GM23338 (cell line): ENCODE results near the gene RPL3. TPM values are rescaled to one million over a fixed set of nuclear protein-coding genes. Genes with fewer than 3 reads are reported as not detected.

Experiments used
- ATAC-seq: fragments of 200-7000 bp; cut with Tn5 transposase; 3 replicates; pipeline ENCODE4 v1.9.1; 2020
- DNase-seq: peaks from one replicate; pipeline ENCODE4 v3.0.0-alpha.2; 2015; ENCODE audit warnings: low spot score
- H2AFZ ChIP-seq: fragments of 200-600 bp; sonication (generic); 2 replicates; pipeline ENCODE4 v1.8.0; 2016; ENCODE audit warnings: antibody characterized with exemption, mild to moderate bottlenecking, moderate library complexity
- H3F3A ChIP-seq: fragments of 200-600 bp; sonication (generic); replicated peaks from 2 replicates; pipeline ENCODE4 v1.8.0; 2017; ENCODE audit warnings: antibody characterized with exemption, mixed run types, low read depth
- H3K27ac ChIP-seq: fragments of 200-600 bp; sonication (generic); 2 replicates; pipeline ENCODE4 v1.6.1; 2016; ENCODE audit warnings: low read depth
- H3K27me3 ChIP-seq: fragments of 200-600 bp; sonication (generic); 2 replicates; pipeline ENCODE4 v1.8.0; 2016; ENCODE audit warnings: mild to moderate bottlenecking, mixed run types, moderate library complexity; ENCODE audit not compliant: insufficient read depth
- H3K36me3 ChIP-seq: fragments of 200-600 bp; sonication (generic); 2 replicates; pipeline ENCODE4 v1.8.0; 2016; ENCODE audit warnings: mild to moderate bottlenecking; ENCODE audit not compliant: insufficient read depth
- H3K4me1 ChIP-seq: fragments of 200-600 bp; sonication (generic); 2 replicates; pipeline ENCODE4 v1.8.0; 2016; ENCODE audit warnings: mild to moderate bottlenecking, moderate library complexity; ENCODE audit not compliant: insufficient read depth
- H3K4me2 ChIP-seq: fragments of 200-600 bp; sonication (generic); 2 replicates; pipeline ENCODE4 v1.7.1; 2017; ENCODE audit warnings: mixed run types
- H3K4me3 ChIP-seq: fragments of 200-600 bp; sonication (generic); 2 replicates; pipeline ENCODE4 v1.6.1; 2016; ENCODE audit warnings: mixed run types
- H3K79me2 ChIP-seq: fragments of 200-600 bp; sonication (generic); replicated peaks from 2 replicates; pipeline ENCODE4 v1.8.0; 2017; ENCODE audit warnings: mild to moderate bottlenecking; ENCODE audit not compliant: insufficient read depth
- H3K9me2 ChIP-seq: fragments of 200-600 bp; sonication (generic); 2 replicates; pipeline ENCODE4 v1.8.0; 2017; ENCODE audit not compliant: insufficient read depth
- H4K20me1 ChIP-seq: fragments of 200-600 bp; sonication (generic); replicated peaks from 2 replicates; pipeline ENCODE4 v1.8.0; 2017; ENCODE audit warnings: mild to moderate bottlenecking; ENCODE audit not compliant: insufficient read depth
- H3K27ac Mint-ChIP-seq: 2 replicates; pipeline ENCODE4 v1.8.0; 2020; ENCODE audit warnings: inconsistent platforms, mild to moderate bottlenecking, moderate library complexity, mixed read lengths
- H3K27me3 Mint-ChIP-seq: 3 replicates; pipeline ENCODE4 v1.8.0; 2022; ENCODE audit warnings: low read depth, mild to moderate bottlenecking, moderate library complexity, mixed read lengths, inconsistent platforms; ENCODE audit not compliant: insufficient read depth, poor library complexity
- H3K36me3 Mint-ChIP-seq: 3 replicates; pipeline ENCODE4 v1.8.0; 2021; ENCODE audit warnings: low read depth, mild to moderate bottlenecking, inconsistent platforms, moderate library complexity, mixed read lengths
- H3K4me1 Mint-ChIP-seq: 3 replicates; pipeline ENCODE4 v1.8.0; 2020; ENCODE audit warnings: mild to moderate bottlenecking, inconsistent platforms, mixed read lengths
- H3K4me3 Mint-ChIP-seq: 3 replicates; pipeline ENCODE4 v1.8.0; 2021; ENCODE audit warnings: moderate library complexity, mild to moderate bottlenecking, inconsistent platforms, mixed read lengths
- H3K9me3 Mint-ChIP-seq: 3 replicates; pipeline ENCODE4 v1.8.0; 2020; ENCODE audit warnings: moderate library complexity, mild to moderate bottlenecking, inconsistent platforms, mixed read lengths
- JUNB ChIP-seq: IDR thresholded peaks from one replicate; pipeline ENCODE4 v1.6.1; 2016; ENCODE audit warnings: antibody characterized with exemption; ENCODE audit not compliant: unreplicated experiment
- NANOG ChIP-seq: IDR thresholded peaks from 2 replicates; pipeline ENCODE4 v1.6.1; 2016; ENCODE audit warnings: antibody characterized with exemption, borderline replicate concordance
- POLR2AphosphoS5 ChIP-seq: IDR thresholded peaks from 2 replicates; pipeline ENCODE4 v1.6.1; 2016; ENCODE audit warnings: antibody characterized with exemption, low read depth
- polyA plus RNA-seq: library from polyadenylated mRNA; unstranded; fragments of >200 nt; fragmentation: Nextera tagmentation; extraction: Ambion mirVana; gene quantifications from 2 replicates; pipeline ENCODE4 v1.2.1, GENCODE V29; 2016
- total RNA-seq: library from RNA; depleted of rRNA; stranded (reverse); fragments of >200 nt; shearing (Covaris generic); gene quantifications from 2 replicates; pipeline ENCODE4 v1.2.3, GENCODE V29; 2014
- TF ChIP-seq, protein P1 (sequence below): fragments of 250-450 bp; sonication (Bioruptor Pico); IDR thresholded peaks from 2 replicates; pipeline ENCODE4 v1.5.0; 2020; ENCODE audit warnings: mild to moderate bottlenecking, moderate library complexity
- TF ChIP-seq, protein P2 (sequence below), 2 experiments: fragments of 200-600 bp in 1 of 2; sonication (generic) in 1 of 2; conservative IDR thresholded peaks; 2 replicates each; pipeline versions ENCODE4 v1.5.1 to v1.6.1; 2016 to 2017; ENCODE audit warnings: antibody characterized with exemption in 2 of 2, low read depth in 2 of 2, mild to moderate bottlenecking in 2 of 2, moderate library complexity in 1 of 2

Gene RPL3
- total and polyA plus RNA-seq, 2 experiments from 2014 or later, result 1,983 to 3,244 TPM

DNA sequence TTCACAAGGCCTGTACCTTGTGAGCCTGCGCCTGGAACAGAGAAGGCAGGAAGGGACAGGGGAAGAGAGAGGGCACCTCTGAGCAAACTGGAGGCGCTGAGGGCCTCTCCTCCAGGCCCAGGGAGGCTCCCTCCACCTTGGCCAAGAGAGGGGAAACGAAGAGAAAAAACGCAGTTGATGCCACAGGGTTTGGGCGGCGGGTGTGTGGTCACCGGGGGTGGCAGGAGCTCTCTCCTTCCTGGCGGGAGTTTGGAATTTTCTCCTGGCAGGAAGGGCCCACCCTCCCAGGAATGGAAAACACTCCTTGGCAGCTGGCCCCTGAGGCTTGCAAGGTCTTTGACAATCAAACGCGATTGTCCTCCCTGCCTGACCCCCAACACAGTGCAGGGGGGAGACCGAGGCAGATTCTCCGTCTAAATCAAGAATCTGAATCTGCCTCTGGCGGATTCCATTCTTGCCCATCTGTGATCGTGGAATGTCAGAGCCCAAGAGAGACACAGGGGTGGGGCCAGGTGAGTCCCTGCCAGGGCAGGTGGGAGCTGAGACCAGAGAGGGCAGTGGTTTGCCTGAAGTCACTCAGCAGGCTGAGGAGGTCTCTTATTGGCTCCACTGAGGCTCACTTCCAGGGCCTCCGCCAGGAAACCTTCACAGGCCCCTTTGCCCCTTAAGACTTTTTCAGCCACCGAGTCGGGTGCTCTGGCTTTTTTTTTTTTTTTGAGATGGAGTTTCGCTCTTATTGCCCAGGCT, 21.0 kb downstream of the RPL3 start:
- H3K4me3 ChIP-seq, result no peak overlapping the region
- Mint-ChIP-seq H3K4me3 (no peak overlapping the region; the same call in 2 of the 3 replicates), H3K4me1 (peaks cover 30% of the 10 kb centered on the region), H3K27me3 (peaks cover 14% of the 10 kb centered on the region), H3K9me3 (peaks cover 9% of the 10 kb centered on the region; the same call in 2 of the 3 replicates), H3K27ac (no peak overlapping the region), H3K36me3 (no peaks in the 10 kb centered on the region; the same call in 1 of the 3 replicates)
- no peak for TF ChIP-seq NANOG
- TF ChIP-seq, protein P1, sequence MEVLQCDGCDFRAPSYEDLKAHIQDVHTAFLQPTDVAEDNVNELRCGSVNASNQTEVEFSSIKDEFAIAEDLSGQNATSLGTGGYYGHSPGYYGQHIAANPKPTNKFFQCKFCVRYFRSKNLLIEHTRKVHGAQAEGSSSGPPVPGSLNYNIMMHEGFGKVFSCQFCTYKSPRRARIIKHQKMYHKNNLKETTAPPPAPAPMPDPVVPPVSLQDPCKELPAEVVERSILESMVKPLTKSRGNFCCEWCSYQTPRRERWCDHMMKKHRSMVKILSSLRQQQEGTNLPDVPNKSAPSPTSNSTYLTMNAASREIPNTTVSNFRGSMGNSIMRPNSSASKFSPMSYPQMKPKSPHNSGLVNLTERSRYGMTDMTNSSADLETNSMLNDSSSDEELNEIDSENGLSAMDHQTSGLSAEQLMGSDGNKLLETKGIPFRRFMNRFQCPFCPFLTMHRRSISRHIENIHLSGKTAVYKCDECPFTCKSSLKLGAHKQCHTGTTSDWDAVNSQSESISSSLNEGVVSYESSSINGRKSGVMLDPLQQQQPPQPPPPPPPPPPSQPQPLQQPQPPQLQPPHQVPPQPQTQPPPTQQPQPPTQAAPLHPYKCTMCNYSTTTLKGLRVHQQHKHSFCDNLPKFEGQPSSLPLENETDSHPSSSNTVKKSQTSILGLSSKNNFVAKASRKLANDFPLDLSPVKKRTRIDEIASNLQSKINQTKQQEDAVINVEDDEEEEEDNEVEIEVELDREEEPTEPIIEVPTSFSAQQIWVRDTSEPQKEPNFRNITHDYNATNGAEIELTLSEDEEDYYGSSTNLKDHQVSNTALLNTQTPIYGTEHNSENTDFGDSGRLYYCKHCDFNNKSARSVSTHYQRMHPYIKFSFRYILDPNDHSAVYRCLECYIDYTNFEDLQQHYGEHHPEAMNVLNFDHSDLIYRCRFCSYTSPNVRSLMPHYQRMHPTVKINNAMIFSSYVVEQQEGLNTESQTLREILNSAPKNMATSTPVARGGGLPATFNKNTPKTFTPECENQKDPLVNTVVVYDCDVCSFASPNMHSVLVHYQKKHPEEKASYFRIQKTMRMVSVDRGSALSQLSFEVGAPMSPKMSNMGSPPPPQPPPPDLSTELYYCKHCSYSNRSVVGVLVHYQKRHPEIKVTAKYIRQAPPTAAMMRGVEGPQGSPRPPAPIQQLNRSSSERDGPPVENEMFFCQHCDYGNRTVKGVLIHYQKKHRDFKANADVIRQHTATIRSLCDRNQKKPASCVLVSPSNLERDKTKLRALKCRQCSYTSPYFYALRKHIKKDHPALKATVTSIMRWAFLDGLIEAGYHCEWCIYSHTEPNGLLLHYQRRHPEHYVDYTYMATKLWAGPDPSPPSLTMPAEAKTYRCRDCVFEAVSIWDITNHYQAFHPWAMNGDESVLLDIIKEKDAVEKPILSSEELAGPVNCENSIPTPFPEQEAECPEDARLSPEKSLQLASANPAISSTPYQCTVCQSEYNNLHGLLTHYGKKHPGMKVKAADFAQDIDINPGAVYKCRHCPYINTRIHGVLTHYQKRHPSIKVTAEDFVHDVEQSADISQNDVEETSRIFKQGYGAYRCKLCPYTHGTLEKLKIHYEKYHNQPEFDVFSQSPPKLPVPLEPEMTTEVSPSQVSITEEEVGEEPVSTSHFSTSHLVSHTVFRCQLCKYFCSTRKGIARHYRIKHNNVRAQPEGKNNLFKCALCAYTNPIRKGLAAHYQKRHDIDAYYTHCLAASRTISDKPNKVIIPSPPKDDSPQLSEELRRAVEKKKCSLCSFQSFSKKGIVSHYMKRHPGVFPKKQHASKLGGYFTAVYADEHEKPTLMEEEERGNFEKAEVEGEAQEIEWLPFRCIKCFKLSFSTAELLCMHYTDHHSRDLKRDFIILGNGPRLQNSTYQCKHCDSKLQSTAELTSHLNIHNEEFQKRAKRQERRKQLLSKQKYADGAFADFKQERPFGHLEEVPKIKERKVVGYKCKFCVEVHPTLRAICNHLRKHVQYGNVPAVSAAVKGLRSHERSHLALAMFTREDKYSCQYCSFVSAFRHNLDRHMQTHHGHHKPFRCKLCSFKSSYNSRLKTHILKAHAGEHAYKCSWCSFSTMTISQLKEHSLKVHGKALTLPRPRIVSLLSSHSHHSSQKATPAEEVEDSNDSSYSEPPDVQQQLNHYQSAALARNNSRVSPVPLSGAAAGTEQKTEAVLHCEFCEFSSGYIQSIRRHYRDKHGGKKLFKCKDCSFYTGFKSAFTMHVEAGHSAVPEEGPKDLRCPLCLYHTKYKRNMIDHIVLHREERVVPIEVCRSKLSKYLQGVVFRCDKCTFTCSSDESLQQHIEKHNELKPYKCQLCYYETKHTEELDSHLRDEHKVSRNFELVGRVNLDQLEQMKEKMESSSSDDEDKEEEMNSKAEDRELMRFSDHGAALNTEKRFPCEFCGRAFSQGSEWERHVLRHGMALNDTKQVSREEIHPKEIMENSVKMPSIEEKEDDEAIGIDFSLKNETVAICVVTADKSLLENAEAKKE (CRISPR knock-in tag), result no peak
- TF ChIP-seq, protein P2, sequence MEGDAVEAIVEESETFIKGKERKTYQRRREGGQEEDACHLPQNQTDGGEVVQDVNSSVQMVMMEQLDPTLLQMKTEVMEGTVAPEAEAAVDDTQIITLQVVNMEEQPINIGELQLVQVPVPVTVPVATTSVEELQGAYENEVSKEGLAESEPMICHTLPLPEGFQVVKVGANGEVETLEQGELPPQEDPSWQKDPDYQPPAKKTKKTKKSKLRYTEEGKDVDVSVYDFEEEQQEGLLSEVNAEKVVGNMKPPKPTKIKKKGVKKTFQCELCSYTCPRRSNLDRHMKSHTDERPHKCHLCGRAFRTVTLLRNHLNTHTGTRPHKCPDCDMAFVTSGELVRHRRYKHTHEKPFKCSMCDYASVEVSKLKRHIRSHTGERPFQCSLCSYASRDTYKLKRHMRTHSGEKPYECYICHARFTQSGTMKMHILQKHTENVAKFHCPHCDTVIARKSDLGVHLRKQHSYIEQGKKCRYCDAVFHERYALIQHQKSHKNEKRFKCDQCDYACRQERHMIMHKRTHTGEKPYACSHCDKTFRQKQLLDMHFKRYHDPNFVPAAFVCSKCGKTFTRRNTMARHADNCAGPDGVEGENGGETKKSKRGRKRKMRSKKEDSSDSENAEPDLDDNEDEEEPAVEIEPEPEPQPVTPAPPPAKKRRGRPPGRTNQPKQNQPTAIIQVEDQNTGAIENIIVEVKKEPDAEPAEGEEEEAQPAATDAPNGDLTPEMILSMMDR (conservative IDR thresholded peaks at IDR 0.05; ENCODE audit: low read depth in 2 of 2), result 0 out of 4 replicates have a peak, but pooled peaks of 1 of the 2 experiments have one; percentile 6
- TF ChIP-seq JUNB, result no peak
- TF ChIP-seq POLR2AphosphoS5, result no peak
- H3K79me2 ChIP-seq, result no peaks in the 10 kb centered on the region
- peak overlapping the region; percentile 72 for H3K27ac ChIP-seq
- 0 out of 2 replicates have a peak, but pooled peaks cover 6% of the 10 kb centered on the region for H3F3A ChIP-seq
- H3K4me2 ChIP-seq, result no peak overlapping the region
- peak; percentile 19 for ATAC-seq
- H3K27me3 ChIP-seq, result no peaks in the 10 kb centered on the region
- H3K36me3 ChIP-seq, result no peaks in the 10 kb centered on the region
- H3K9me2 ChIP-seq, result no peaks in the 10 kb centered on the region
- DNase-seq, result no peak
- peaks cover 18% of the 10 kb centered on the region; the same call in 1 of the 2 replicates for H3K4me1 ChIP-seq
- H2AFZ ChIP-seq, result peak overlapping the region; percentile 25; the same call in 1 of the 2 replicates
- no peaks in the 10 kb centered on the region for H4K20me1 ChIP-seq
